Activated T-cell treated with anti-CD3 and anti-CD28 coated beads, Interleukin-2, amount 50 U/mL, for 48 hours (primary cell): ENCODE data around the gene APPBP2.
"Not testable (repeated sequence)": the region's sequence is repeated elsewhere in the genome, so short reads cannot be mapped to it uniquely, and the experiment has no call there.

Experiments used
- DNase-seq, 2 experiments: peaks; one replicate each; pipeline ENCODE4 v3.0.0-alpha.2; 2020

APPBP2 gene

GRCh38 chr17:60490594-60490993 is 35.4 kb downstream of the APPBP2 start:
- DNase-seq, result not testable (repeated sequence)

DNA sequence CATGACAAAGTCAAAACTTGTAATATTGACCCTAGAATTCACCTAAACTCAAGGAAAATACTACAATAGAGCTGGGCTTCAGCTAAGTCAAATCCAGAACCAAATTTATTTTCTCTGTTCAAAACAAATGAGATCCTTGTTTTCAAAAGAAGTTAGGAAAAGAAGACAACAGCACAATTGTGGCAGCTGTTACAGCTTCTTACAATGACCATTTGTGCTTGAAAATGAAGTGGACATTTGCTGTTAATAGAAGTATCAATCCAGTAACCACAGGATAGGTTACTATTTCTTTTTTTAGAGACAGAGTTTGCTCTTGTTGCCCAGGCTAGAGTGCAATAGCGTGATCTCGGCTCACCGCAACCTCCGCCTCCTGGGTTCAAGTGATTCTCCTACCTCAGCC is 44.4 kb downstream of the APPBP2 start:
- DNase-seq, result no peak

- DNase-seq, result no peak
Measured at GRCh38 chr17:60473788-60474187, 52.3 kb downstream of the APPBP2 start.

GRCh38 chr17:60472449-60472848 is 53.6 kb downstream of the APPBP2 start:
- no peak for DNase-seq

DNA sequence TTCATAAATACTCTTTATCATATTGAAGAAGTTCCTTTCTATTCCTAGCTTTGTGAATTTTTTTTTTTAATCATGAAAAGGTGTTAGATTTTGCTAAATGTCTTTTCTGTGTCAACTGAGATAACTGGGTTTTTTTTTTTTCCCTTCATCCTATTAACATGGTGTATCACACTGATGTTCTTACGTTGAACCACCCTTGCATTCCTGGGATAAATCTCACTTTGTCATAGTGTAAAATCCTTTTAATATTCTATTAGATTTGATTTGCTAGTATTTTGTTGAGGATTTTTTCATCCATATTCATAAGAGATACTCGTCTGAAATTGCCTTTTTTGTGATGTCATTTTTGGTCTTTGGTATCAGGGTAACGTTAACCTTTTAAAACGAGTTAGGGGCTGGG is 54.6 kb downstream of the APPBP2 start:
- DNase-seq, result no peak

DNA sequence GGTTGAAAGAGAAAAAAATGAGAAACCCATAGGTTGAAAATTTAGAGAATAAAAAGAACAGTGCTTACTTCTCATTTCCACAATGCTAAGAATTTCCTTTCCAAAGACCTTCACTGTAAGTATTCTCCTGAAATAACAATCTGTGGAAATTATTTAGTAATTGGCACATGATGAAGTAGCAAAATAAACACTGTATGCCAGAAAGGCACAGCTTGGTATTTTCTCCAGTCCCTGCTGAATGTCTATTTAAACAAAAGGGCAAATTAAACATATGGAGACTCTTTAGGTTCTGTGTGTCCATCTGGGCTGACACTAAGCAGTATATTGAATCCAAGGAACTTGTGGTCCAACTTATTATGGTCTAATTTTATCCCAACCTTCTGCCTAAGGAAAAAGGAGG is 57.7 kb downstream of the APPBP2 start:
- no peak for DNase-seq

- no peak for DNase-seq
Measured at GRCh38 chr17:60464343-60464742, 61.7 kb downstream of the APPBP2 start.

- no peak for DNase-seq
Measured at GRCh38 chr17:60463157-60463835, 62.7 kb downstream of the APPBP2 start.

GRCh38 chr17:60461584-60461983 is 64.5 kb downstream of the APPBP2 start:
- DNase-seq, result no peak

DNA sequence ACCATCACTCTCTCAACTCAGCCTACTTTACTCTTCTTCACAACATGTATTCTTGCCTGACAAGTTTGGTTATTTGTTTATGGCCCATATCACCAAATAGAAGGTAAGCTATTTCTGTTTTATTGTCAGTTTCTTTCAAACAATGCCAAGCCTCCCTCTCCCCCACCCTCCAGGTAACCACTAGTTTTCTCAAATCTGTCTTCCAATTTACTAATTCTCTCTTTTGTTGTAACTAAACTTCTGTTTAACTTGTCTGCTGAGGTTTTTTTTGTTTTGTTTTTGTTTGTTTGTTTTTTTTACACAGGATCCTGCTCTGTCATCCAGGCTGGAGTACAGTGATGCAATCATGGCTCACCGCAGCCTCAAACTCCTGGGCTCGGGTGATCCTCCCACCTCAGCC is 68.9 kb downstream of the APPBP2 start:
- no peak for DNase-seq

GRCh38 chr17:60455378-60455777 is 70.7 kb downstream of the APPBP2 start:
- DNase-seq, result no peak

DNA sequence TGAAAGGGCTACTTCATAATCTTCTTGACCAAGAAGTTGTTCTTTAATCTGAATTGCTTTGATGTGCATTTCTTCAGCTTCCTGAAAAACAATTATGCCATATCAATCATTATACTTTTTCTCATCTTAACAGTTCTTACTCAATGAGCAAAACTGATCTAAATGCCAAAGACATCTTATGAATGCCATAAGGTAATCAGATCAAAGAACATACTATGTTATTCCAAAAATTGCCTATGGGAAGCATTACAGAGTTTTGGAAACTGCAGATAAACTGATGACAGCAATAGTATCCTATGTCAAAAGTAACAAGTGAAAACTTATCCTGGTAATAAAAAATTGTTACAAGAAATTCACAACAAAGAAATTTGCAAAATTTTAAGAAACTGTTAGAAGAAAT is 74.1 kb downstream of the APPBP2 start:
- DNase-seq, result no peak

GRCh38 chr17:60451071-60451470 is 75.0 kb downstream of the APPBP2 start:
- DNase-seq, result no peak

- no peak for DNase-seq
Measured at GRCh38 chr17:60447375-60447774, 78.7 kb downstream of the APPBP2 start.

GRCh38 chr17:60445144-60445543 is 80.9 kb downstream of the APPBP2 start:
- DNase-seq, result no peak

DNA sequence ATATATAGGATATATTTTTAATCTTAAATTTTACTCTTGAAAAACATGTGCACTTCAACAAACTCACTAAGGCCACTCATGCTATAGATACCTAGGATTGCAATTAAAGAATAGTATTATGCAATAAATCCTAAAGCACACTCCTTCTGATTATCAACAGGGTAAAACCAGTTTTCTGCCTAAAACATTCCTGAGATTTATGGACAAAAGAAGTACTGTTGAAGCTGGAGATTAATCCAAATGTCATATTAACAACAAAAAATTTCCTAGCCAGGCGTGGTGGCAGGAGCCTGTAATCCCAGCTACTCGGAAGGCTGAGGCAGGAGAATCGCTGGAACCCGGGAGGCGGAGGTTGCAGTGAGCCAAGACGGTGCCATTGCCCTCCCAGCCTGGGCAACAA is 82.3 kb downstream of the APPBP2 start:
- DNase-seq, result no peak

- DNase-seq, result no peak
Measured at GRCh38 chr17:60442271-60443173, 83.5 kb downstream of the APPBP2 start.

GRCh38 chr17:60439501-60439900 is 86.5 kb downstream of the APPBP2 start:
- DNase-seq, result no peak

DNA sequence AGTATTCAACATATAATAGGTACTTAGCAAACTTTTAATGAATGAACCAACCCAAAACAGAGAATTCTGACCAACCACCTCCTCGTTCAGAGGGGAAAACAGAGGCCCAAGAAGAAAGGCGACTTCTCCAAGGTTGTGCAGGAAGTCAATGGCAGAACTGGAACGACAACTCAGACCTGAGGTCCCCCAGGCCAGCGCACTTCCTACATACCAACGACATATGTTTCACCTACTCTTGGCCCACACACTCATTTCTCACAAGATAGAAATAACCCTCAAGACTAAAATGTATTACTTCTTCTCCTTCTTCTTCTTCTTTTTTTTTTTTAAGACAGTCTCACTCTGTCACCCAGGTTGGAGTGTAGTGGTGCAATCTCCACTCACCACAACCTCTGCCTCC is 89.4 kb downstream of the APPBP2 start:
- no peak for DNase-seq

GRCh38 chr17:60435244-60436167 is 90.5 kb downstream of the APPBP2 start:
- peak; percentile 63 to 66 for DNase-seq

- not testable (repeated sequence) for DNase-seq
Measured at GRCh38 chr17:60433021-60433997, 92.7 kb downstream of the APPBP2 start.

- DNase-seq, result not testable (repeated sequence)
Measured at GRCh38 chr17:60430561-60430960, 95.5 kb downstream of the APPBP2 start.
